H1 (cell line): ENCODE data around the gene SPI1. TPM values are rescaled to one million over a fixed set of nuclear protein-coding genes. Genes with fewer than 3 reads are reported as not detected.

Source experiments
- CTCF ChIA-PET: fragments of 300-600 bp; sonication (Branson Sonifier 250); formaldehyde crosslinking; loops from one replicate; lab custom pipeline; 2021; ENCODE audit not compliant: partially characterized antibody; lab: Charles Lee
- POLR2A ChIA-PET: fragments of 300-600 bp; sonication (Branson Sonifier 250); formaldehyde crosslinking; loops from one replicate; lab custom pipeline; 2021; ENCODE audit warnings: inconsistent platforms; ENCODE audit not compliant: partially characterized antibody; lab: Charles Lee
- DNase-seq, 2 experiments: peaks; one replicate each; pipeline versions ENCODE4 v3.0.0 to v3.0.0-alpha.2; 2010 to 2022; ENCODE audit warnings: low spot score in 2 of 2, low read depth in 1 of 2, mixed read lengths in 1 of 2
- FAIRE-seq: peaks from 2 replicates; lab custom pipeline; 2011; peaks lifted over from hg19 to GRCh38; lab: Jason Lieb, UNC
- H2AFZ ChIP-seq: 2 replicates; pipeline ENCODE4 v1.8.1; 2012; ENCODE audit warnings: low read length, inconsistent platforms
- H2AK5ac ChIP-seq: 2 replicates; pipeline ENCODE4 v1.6.1; 2013; ENCODE audit warnings: low read depth, low read length
- H2BK120ac ChIP-seq: replicated peaks from 2 replicates; pipeline ENCODE3; 2013; ENCODE audit warnings: low read depth, low read length, inconsistent platforms
- H2BK12ac ChIP-seq: 2 replicates; pipeline ENCODE4 v1.6.1; 2013; ENCODE audit warnings: low read depth, low read length
- H2BK15ac ChIP-seq: 2 replicates; pipeline ENCODE4 v1.6.1; 2013; ENCODE audit warnings: low read length
- H2BK20ac ChIP-seq: 2 replicates; pipeline ENCODE4 v1.6.1; 2013; ENCODE audit warnings: low read length
- H2BK5ac ChIP-seq: 2 replicates; pipeline ENCODE4 v1.6.1; 2013; ENCODE audit warnings: low read depth, low read length
- H3K14ac ChIP-seq: 2 replicates; pipeline ENCODE4 v1.6.1; 2013; ENCODE audit warnings: inconsistent platforms; ENCODE audit not compliant: insufficient read length
- H3K18ac ChIP-seq: 2 replicates; pipeline ENCODE4 v1.6.1; 2013; ENCODE audit warnings: low read length; ENCODE audit errors: extremely low read depth
- H3K23ac ChIP-seq: 2 replicates; pipeline ENCODE4 v1.6.1; 2013; ENCODE audit warnings: inconsistent platforms; ENCODE audit not compliant: insufficient read length
- H3K23me2 ChIP-seq: 2 replicates; pipeline ENCODE4 v1.6.1; 2013; ENCODE audit warnings: low read depth, low read length
- H3K27ac ChIP-seq: 2 replicates; pipeline ENCODE4 v1.6.1; 2011; ENCODE audit warnings: low read depth, low read length, inconsistent platforms
- H3K27me3 ChIP-seq, 4 experiments: replicated peaks in 1 of 4; 1 replicate in 1 of 4; 2 replicates in 3 of 4; pipeline versions ENCODE4 v1.6.1 to v1.8.1; 2011 to 2013; ENCODE audit warnings: low read length in 3 of 4, mild to moderate bottlenecking in 3 of 4, inconsistent platforms in 2 of 4, mixed read lengths in 2 of 4, moderate library complexity in 1 of 4; ENCODE audit not compliant: control insufficient read depth in 3 of 4, insufficient read depth in 3 of 4; ENCODE audit errors: extremely low read depth in 1 of 4
- H3K36me3 ChIP-seq, 4 experiments: 2 replicates each; pipeline versions ENCODE4 v1.6.1 to v1.8.1; 2011 to 2013; ENCODE audit warnings: mild to moderate bottlenecking in 4 of 4, low read length in 3 of 4, moderate library complexity in 2 of 4, control low read depth in 1 of 4, inconsistent platforms in 1 of 4; ENCODE audit not compliant: insufficient read depth in 4 of 4, control insufficient read depth in 2 of 4
- H3K4ac ChIP-seq: replicated peaks from 2 replicates; pipeline ENCODE3; 2013; ENCODE audit warnings: low read length, low read depth, mixed read lengths, inconsistent platforms; ENCODE audit not compliant: insufficient read length
- H3K4me1 ChIP-seq, 4 experiments: replicated peaks in 1 of 4; 1 replicate in 1 of 4; 2 replicates in 3 of 4; pipeline versions ENCODE4 v1.6.1 to v1.8.1; 2011 to 2013; ENCODE audit warnings: low read length in 3 of 4, inconsistent platforms in 2 of 4, mixed read lengths in 1 of 4; ENCODE audit not compliant: insufficient read depth in 4 of 4, control insufficient read depth in 3 of 4
- H3K4me2 ChIP-seq, 2 experiments: 2 replicates each; pipeline versions ENCODE4 v1.6.1 to v1.8.1; 2011 to 2013; ENCODE audit warnings: low read depth in 2 of 2, low read length in 2 of 2, control low read depth in 1 of 2, inconsistent platforms in 1 of 2, mild to moderate bottlenecking in 1 of 2; ENCODE audit not compliant: insufficient read depth in 1 of 2
- H3K4me3 ChIP-seq, 4 experiments: fragments of 200-600, 300-600 bp in 1 of 4; sonication (generic), shearing (Covaris generic), sonication (Bioruptor Twin) in 1 of 4; 2 replicates each; pipeline versions ENCODE4 v1.5.1 to v1.8.1; 2011 to 2016; ENCODE audit warnings: low read length in 4 of 4, low read depth in 3 of 4, control low read depth in 2 of 4, inconsistent platforms in 2 of 4, mild to moderate bottlenecking in 2 of 4, mixed read lengths in 1 of 4, moderate library complexity in 1 of 4; ENCODE audit not compliant: insufficient read depth in 2 of 4; ENCODE audit errors: extremely low read depth in 1 of 4
- H3K56ac ChIP-seq: replicated peaks from 2 replicates; pipeline ENCODE3; 2013; ENCODE audit warnings: low read depth, mild to moderate bottlenecking, mixed read lengths, low read length, inconsistent platforms; ENCODE audit not compliant: insufficient read length
- H3K79me1 ChIP-seq: 2 replicates; pipeline ENCODE4 v1.6.1; 2013; ENCODE audit warnings: low read depth, low read length, control low read depth
- H3K79me2 ChIP-seq, 2 experiments: 2 replicates each; pipeline versions ENCODE4 v1.6.1 to v1.8.1; 2012 to 2013; ENCODE audit warnings: low read length in 2 of 2, mild to moderate bottlenecking in 2 of 2, inconsistent platforms in 1 of 2; ENCODE audit not compliant: insufficient read depth in 2 of 2, control insufficient read depth in 1 of 2
- H3K9ac ChIP-seq, 4 experiments: replicated peaks in 1 of 4; 1 replicate in 1 of 4; 2 replicates in 3 of 4; pipeline versions ENCODE4 v1.6.1 to v1.8.1; 2011 to 2013; ENCODE audit warnings: low read depth in 3 of 4, low read length in 3 of 4, control low read depth in 2 of 4, mild to moderate bottlenecking in 2 of 4, moderate library complexity in 2 of 4, inconsistent platforms in 1 of 4; ENCODE audit errors: extremely low read depth in 1 of 4
- H3K9me3 ChIP-seq, 2 experiments: 2 replicates each; pipeline versions ENCODE4 v1.6.1 to v1.8.1; 2012 to 2013; ENCODE audit warnings: mild to moderate bottlenecking in 2 of 2, moderate library complexity in 2 of 2, control low read depth in 1 of 2, inconsistent platforms in 1 of 2, low read depth in 1 of 2, low read length in 1 of 2, mixed read lengths in 1 of 2; ENCODE audit not compliant: insufficient read depth in 2 of 2
- H4K20me1 ChIP-seq, 2 experiments: replicated peaks in 1 of 2; 2 replicates each; pipeline versions ENCODE3 to v1.8.1; 2011 to 2013; ENCODE audit warnings: inconsistent platforms in 2 of 2, low read length in 2 of 2, mild to moderate bottlenecking in 1 of 2; ENCODE audit not compliant: insufficient read depth in 2 of 2, control insufficient read depth in 1 of 2
- H4K5ac ChIP-seq: 2 replicates; pipeline ENCODE4 v1.6.1; 2013; ENCODE audit warnings: low read length, low read depth, mixed read lengths, inconsistent platforms; ENCODE audit not compliant: insufficient read length
- H4K8ac ChIP-seq: 2 replicates; pipeline ENCODE4 v1.8.0; 2013; ENCODE audit warnings: mild to moderate bottlenecking, moderate library complexity, low read length, inconsistent platforms; ENCODE audit not compliant: insufficient read depth; ENCODE audit errors: extremely low read depth
- H4K91ac ChIP-seq: replicated peaks from 2 replicates; pipeline ENCODE3; 2013; ENCODE audit warnings: low read length, mixed read lengths, inconsistent platforms; ENCODE audit not compliant: insufficient read length
- ASH2L ChIP-seq: fragments of 200-600, 300-600 bp; sonication (generic); IDR thresholded peaks from one replicate; pipeline ENCODE4 v1.7.1; 2017; ENCODE audit warnings: low read length
- BACH1 ChIP-seq: IDR thresholded peaks from 2 replicates; pipeline ENCODE4 v1.6.1; 2012; ENCODE audit warnings: low read length, improper control_type of control experiment
- EZH2 ChIP-seq: fragments of 200-600 bp; sonication (generic); IDR thresholded peaks from 2 replicates; pipeline ENCODE4 v1.7.1; 2012; ENCODE audit warnings: low read depth, mild to moderate bottlenecking, moderate library complexity, low read length, inconsistent platforms; ENCODE audit not compliant: severe bottlenecking
- FOSL1 ChIP-seq: IDR thresholded peaks from 2 replicates; pipeline ENCODE4 v1.6.1; 2011; ENCODE audit warnings: mild to moderate bottlenecking, low read depth, low read length, moderate library complexity; ENCODE audit not compliant: insufficient read depth
- GTF2F1 ChIP-seq: IDR thresholded peaks from 2 replicates; pipeline ENCODE4 v1.6.1; 2012; ENCODE audit warnings: low read depth, low read length, improper control_type of control experiment, borderline replicate concordance
- HDAC6 ChIP-seq: IDR thresholded peaks from one replicate; pipeline ENCODE4 v1.7.1; 2012; ENCODE audit warnings: low read depth, mild to moderate bottlenecking, inconsistent platforms, low read length, moderate library complexity
- JUND ChIP-seq: IDR thresholded peaks from 2 replicates; pipeline ENCODE4 v1.6.1; 2011; ENCODE audit warnings: mild to moderate bottlenecking, improper control_type of control experiment, low read length
- KDM5A ChIP-seq: fragments of 200-600 bp; IDR thresholded peaks from 2 replicates; pipeline ENCODE4 v1.7.1; 2012; ENCODE audit warnings: mild to moderate bottlenecking, low read length, inconsistent platforms, mixed read lengths
- PHF8 ChIP-seq: fragments of 200-600 bp; sonication (generic); conservative IDR thresholded peaks from 2 replicates; pipeline ENCODE4 v1.7.1; 2012; ENCODE audit warnings: low read depth, mild to moderate bottlenecking, inconsistent platforms, low read length, moderate library complexity
- RBBP5 ChIP-seq: IDR thresholded peaks from 2 replicates; pipeline ENCODE4 v1.7.1; 2012; ENCODE audit warnings: low read depth, mild to moderate bottlenecking, inconsistent platforms, low read length, moderate library complexity, borderline replicate concordance
- RFX5 ChIP-seq: IDR thresholded peaks from 2 replicates; pipeline ENCODE4 v1.6.1; 2011; ENCODE audit warnings: low read depth, low read length, improper control_type of control experiment, borderline replicate concordance
- TAF7 ChIP-seq: optimal IDR thresholded peaks from 2 replicates; pipeline ENCODE3; 2011; ENCODE audit warnings: low read depth, mild to moderate bottlenecking, inconsistent platforms, low read length, moderate library complexity, borderline replicate concordance
- TBP ChIP-seq: IDR thresholded peaks from 2 replicates; pipeline ENCODE4 v1.6.1; 2011; ENCODE audit warnings: low read depth, low read length, improper control_type of control experiment
- TCF12 ChIP-seq: IDR thresholded peaks from 2 replicates; pipeline ENCODE4 v1.6.1; 2011; ENCODE audit warnings: low read depth, mild to moderate bottlenecking, low read length
- WGBS, 2 experiments: shearing (Covaris generic) in 1 of 2; methylation state at CpG; one replicate each; pipeline versions ENCODE4 v1.1.6 to v1.1.7; 2013 to 2015; ENCODE audit warnings: low lambda C conversion rate in 2 of 2, mixed read lengths in 2 of 2, inconsistent platforms in 1 of 2, low coverage in 1 of 2, missing lambda C conversion rate in 1 of 2; ENCODE audit not compliant: insufficient replicate concordance in 2 of 2, insufficient coverage in 1 of 2, insufficient read length in 1 of 2; ENCODE audit errors: extremely low coverage in 1 of 2, missing lambda C conversion rate in 1 of 2; 5-methylcytosine and 5-hydroxymethylcytosine counted together
- polyA plus RNA-seq, 7 experiments: library from polyadenylated mRNA; depleted of rRNA in 3 of 7; stranded (reverse) in 5 of 7; unstranded in 2 of 7; fragments of >200 nt in 5 of 7; fragments of 200-250 nt in 2 of 7; gene quantifications; 1 replicate in 5 of 7; 2 replicates in 1 of 7; 4 replicates in 1 of 7; pipeline versions ENCODE4 v1.2.1 to v1.2.3, GENCODE V29; 2011 to 2013; ENCODE audit warnings: missing spikeins in 2 of 7, mixed read lengths in 2 of 7
- total RNA-seq: library from RNA; stranded (reverse); fragmentation: NEBNext Ultra II Directional; extraction: Animal tissue kit (Norgen Biotek cat#: 25700); gene quantifications from 2 replicates; pipeline ENCODE4 v1.2.1, GENCODE V29; 2021

SPI1 gene
- total and polyA plus RNA-seq, 2 of the 8 experiments (the other 6 are each of a cell fraction or from before 2014, with no cell fraction given): 0.12 TPM; not detected in 1

GRCh38 chr11:47375546-47376085 lies 2.7 kb downstream of the SPI1 start:
- no peak overlapping the region for H2AK5ac ChIP-seq
- H3K18ac ChIP-seq: no peak overlapping the region
- DNase-seq (no peak), FAIRE-seq (no peak)
- no peak overlapping the region; the same call in 1 of the 2 replicates for H4K8ac ChIP-seq
- H3K4me2 ChIP-seq: no peak overlapping the region
- H3K79me2 ChIP-seq: no peaks in the 10 kb centered on the region
- H3K27ac ChIP-seq: no peak overlapping the region
- no peak overlapping the region for H3K4me3 ChIP-seq
- no peak overlapping the region for H3K4ac ChIP-seq
- no peak overlapping the region for H3K14ac ChIP-seq
- peaks cover 9% of the 10 kb centered on the region; the same call in 1 of the 2 replicates for H3K23me2 ChIP-seq
- peaks cover 0 to 2% of the 10 kb centered on the region in 2 experiments for H4K20me1 ChIP-seq
- no peak overlapping the region for H3K56ac ChIP-seq
- no peak overlapping the region for H2BK20ac ChIP-seq
- H2BK15ac ChIP-seq: no peak overlapping the region
- CTCF ChIA-PET: interaction anchor here (0.6 to 2.1 kb wide), 5 partner anchors 15 to 336 kb away, joined by 3 to 11 read pairs (median 5); partner anchors contain the start of gene RAPSN
- no peak overlapping the region for H2AFZ ChIP-seq
- peaks cover 0 to 5% (median 2%) of the 10 kb centered on the region in 4 experiments; a peak in 5 of 7 replicates for H3K4me1 ChIP-seq
- H3K23ac ChIP-seq: no peak overlapping the region
- POLR2A ChIA-PET: interaction anchor here (0.8 to 1.8 kb wide), 2 partner anchors 14 to 43 kb away, joined by 3 to 4 read pairs; no protein-coding TSS in a partner anchor
- no peak overlapping the region for H4K5ac ChIP-seq
- no peak overlapping the region for H3K9ac ChIP-seq
- no peaks in the 10 kb centered on the region for H3K36me3 ChIP-seq
- no peak overlapping the region for H2BK120ac ChIP-seq
- 0 out of 2 replicates have a peak overlapping the region, but pooled peaks have one; percentile 84 for H2BK12ac ChIP-seq
- H3K27me3 ChIP-seq: no peaks in the 10 kb centered on the region
- no peak overlapping the region for H2BK5ac ChIP-seq
- 87% methylated on average over 13 of the region's 13 CpGs; no CpG with 5 or more reads in 1 of the 2 experiments for WGBS, 2 experiments
- H4K91ac ChIP-seq: peak overlapping the region; percentile 73
- H3K9me3 ChIP-seq: no peaks in the 10 kb centered on the region
- no peaks in the 10 kb centered on the region for H3K79me1 ChIP-seq
- TF ChIP-seq HDAC6 (no peak), EZH2 (no peak), TBP (no peak), JUND (no peak), TAF7 (no peak), BACH1 (no peak), PHF8 (no peak), ASH2L (no peak), GTF2F1 (no peak), RBBP5 (no peak), RFX5 (no peak), FOSL1 (no peak), KDM5A (no peak), TCF12 (no peak)
